Activated CD8-positive, alpha-beta memory T cell treated with anti-CD3 and anti-CD28 coated beads for 36 hours (primary cell): ENCODE results near the gene SARS1. TPM values are rescaled to one million over a fixed set of nuclear protein-coding genes. Genes with fewer than 3 reads are reported as not detected.

ENCODE experiments used
- CTCF ChIA-PET: fragments of 350-600 bp; sonication (Branson Sonifier 250); formaldehyde crosslinking; loops from one replicate; lab custom pipeline; 2021; ENCODE audit warnings: antibody characterized with exemption; lab: Charles Lee
- POLR2A ChIA-PET: fragments of 350-600 bp; sonication (Branson Sonifier 250); formaldehyde crosslinking; loops from one replicate; lab custom pipeline; 2021; ENCODE audit warnings: antibody characterized with exemption; lab: Charles Lee
- total RNA-seq, 2 experiments: library from RNA; stranded (reverse); gene quantifications; one replicate each; pipeline ENCODE4 v1.2.3, GENCODE V29; 2021

SARS1 gene
- total RNA-seq, 2 experiments from 2014 or later, result 213 to 218 TPM

DNA sequence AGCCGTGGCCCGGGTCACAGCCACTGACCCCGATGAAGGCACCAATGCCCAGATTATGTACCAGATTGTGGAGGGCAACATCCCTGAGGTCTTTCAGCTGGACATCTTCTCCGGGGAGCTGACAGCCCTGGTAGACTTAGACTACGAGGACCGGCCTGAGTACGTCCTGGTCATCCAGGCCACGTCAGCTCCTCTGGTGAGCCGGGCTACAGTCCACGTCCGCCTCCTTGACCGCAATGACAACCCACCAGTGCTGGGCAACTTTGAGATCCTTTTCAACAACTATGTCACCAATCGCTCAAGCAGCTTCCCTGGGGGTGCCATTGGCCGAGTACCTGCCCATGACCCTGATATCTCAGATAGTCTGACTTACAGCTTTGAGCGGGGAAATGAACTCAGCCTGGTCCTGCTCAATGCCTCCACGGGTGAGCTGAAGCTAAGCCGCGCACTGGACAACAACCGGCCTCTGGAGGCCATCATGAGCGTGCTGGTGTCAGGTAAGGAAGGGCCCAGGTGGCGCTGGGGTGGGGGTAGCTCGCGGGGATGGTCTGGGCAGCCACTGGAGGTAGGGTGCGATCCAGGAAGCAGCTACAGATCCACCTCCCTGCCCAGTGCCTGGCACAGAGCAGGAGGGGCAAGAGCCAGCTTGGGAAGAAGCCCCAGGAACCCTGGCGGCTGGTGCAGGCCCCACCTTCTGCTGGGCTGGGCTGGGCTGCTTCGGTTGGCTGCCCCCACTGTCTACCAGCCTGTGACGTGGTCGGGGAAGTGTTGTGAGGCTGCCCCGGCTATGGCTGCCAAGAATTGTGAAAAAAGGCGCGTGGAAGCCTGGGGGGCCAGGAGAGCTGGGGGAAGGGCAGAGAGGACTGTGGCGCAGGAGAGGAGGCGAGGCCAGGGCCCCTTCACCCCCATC lies 39.4 kb downstream of the SARS1 start:
- POLR2A ChIA-PET, result no interaction called here

DNA sequence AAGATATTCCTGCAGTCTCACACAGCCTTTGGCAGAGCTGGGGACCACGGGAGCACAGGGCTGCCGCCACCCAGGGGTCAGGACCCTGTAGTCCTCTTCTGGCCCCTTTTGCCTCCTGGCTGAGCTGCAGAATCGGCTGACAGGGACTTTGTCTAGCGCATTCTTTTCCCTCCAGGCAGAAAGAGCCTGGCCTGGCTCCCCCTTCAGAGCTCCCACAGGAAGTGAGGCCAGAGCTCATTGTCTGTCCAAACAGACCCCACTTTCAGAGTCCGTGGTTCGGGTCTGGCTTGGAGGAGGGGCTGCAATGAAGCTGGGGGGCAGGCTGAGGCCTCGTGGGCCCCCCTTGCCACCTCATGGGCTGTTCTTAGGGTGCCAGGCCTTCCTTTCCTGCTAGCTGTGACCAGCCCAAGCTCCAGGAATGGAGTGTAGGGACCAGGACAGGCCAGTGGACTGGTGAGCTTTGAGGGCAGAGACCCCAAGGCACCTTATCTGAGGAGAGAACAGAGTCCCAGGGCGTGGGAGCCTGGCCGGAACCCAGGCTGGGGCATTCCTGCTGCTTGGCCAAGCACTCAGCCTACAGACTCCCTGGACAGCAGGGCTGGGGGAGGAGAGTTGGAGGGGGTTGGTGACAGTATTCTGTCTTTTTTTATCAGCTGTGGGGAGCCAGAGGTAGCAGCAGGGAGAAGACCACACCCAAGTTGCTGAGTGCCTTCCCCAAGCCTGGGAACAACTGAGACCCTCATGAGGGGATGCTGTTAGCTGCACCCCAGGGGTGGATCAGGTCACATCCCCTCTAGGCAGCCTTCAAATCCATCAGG lies 40.3 kb downstream of the SARS1 start:
- POLR2A ChIA-PET, result interaction anchor here (0.6 kb wide), 1 partner anchor 36 kb away, joined by 8 read pairs; no protein-coding TSS in a partner anchor
- CTCF ChIA-PET, result interaction anchor here (1.2 to 1.5 kb wide), 3 partner anchors 23 to 146 kb away, joined by 3 to 7 read pairs (median 6); no protein-coding TSS in a partner anchor

More for the DNA sequence above, 39.4 kb downstream of the SARS1 start:
- CTCF ChIA-PET, result interaction anchor here (1.2 to 1.5 kb wide), 4 partner anchors 24 to 147 kb away, joined by 3 to 7 read pairs (median 4); no protein-coding TSS in a partner anchor

- POLR2A ChIA-PET, result no interaction called here
- CTCF ChIA-PET, result interaction anchor here (1.2 to 1.4 kb wide), 2 partner anchors 29 to 146 kb away, joined by 3 to 7 read pairs; no protein-coding TSS in a partner anchor
Measured at GRCh38 chr1:109254621-109255096, 40.9 kb downstream of the SARS1 start.

DNA sequence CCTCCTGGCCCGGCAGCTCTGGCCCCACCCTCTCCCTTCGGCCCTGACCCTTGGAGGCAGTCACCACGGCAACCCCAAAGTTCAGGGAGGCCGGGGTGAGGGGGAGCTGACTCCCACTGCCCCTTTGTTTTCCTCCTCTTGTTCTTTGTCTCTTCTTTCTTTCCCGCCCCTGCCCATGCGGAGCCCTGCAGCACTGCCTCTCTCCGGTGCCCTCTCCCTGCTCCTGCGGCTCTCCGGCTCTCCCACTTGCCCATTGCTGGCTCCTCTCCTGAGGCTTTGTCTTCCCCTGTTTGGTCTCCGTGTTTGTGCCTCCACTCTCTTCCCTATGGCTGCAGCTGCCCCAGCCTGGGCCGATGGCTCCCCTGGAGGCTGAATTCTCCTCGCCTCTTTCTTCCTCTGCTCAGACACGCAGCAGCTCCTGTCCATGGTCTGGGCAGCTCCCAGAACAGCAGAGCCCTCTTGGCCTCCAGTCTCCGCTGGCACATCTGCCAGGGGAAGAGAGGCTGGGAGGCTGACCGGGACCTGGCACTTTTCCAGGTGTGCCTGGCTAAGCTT lies 41.5 kb downstream of the SARS1 start:
- POLR2A ChIA-PET, result no interaction called here
- CTCF ChIA-PET, result no interaction called here

DNA sequence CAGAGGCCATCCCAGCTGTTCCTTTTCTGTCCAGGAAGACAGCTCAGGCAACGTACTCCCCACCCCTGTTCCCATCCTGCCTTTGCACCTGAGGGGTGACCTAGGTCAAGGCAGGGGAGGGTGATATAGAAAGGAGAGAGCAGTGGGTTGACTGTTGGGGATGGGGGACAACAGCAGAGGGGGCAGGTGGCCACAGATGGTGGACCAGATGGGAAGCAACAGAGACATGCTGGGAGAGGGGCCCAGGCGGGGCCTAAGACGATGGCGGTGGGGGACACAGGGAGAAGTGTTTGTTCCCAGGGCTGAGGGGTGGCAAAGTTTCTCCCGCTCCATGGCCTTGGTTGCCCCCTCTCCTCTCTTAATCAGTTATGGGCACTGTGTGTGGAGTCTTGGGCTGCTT lies 42.0 kb downstream of the SARS1 start:
- ChIA-PET CTCF (no interaction called here), POLR2A (no interaction called here)

DNA sequence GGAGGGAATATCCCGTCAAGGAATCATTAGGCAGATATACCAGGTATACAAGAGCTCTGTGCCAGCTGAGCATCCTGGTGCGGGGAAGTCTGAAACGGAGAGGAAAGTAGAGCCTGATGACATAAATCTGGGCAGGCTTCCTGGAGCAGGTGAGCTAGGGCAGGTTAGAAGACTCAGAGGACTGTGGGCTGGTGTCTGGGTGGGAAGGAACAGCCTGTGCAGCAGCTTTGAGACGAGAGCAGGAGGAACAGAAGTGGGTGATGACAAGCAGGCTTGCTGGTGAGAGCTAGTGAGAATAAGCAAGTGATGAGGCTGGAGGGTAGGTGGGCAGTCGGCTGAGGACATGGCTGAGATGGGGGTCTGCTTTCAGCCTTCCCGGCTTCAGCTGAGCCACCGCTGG lies 42.4 kb downstream of the SARS1 start:
- POLR2A ChIA-PET, result no interaction called here

GRCh38 chr1:109256971-109257681 lies 43.4 kb downstream of the SARS1 start:
- POLR2A ChIA-PET, result interaction anchor here (0.8 kb wide), 1 partner anchor 10 kb away, joined by 3 read pairs; no protein-coding TSS in a partner anchor
- CTCF ChIA-PET, result interaction anchor here (0.9 kb wide), 1 partner anchor 275 kb away, joined by 5 read pairs; no protein-coding TSS in a partner anchor

More for the DNA sequence above, 42.4 kb downstream of the SARS1 start:
- CTCF ChIA-PET, result no interaction called here

- ChIA-PET POLR2A (interaction anchor here (0.8 kb wide), 1 partner anchor 11 kb away, joined by 3 read pairs; no protein-coding TSS in a partner anchor), CTCF (interaction anchor here (0.9 kb wide), 1 partner anchor 274 kb away, joined by 5 read pairs; no protein-coding TSS in a partner anchor)
Measured at GRCh38 chr1:109257682-109258421, 44.1 kb downstream of the SARS1 start.

GRCh38 chr1:109258481-109259466 lies 45.1 kb downstream of the SARS1 start:
- CTCF ChIA-PET, result no interaction called here

GRCh38 chr1:109259674-109260557 lies 46.2 kb downstream of the SARS1 start:
- CTCF ChIA-PET, result no interaction called here

More at GRCh38 chr1:109258481-109259466, 45.1 kb downstream of the SARS1 start:
- POLR2A ChIA-PET, result no interaction called here

GRCh38 chr1:109261006-109261405 lies 47.3 kb downstream of the SARS1 start:
- ChIA-PET POLR2A (no interaction called here), CTCF (no interaction called here)

More at GRCh38 chr1:109259674-109260557, 46.2 kb downstream of the SARS1 start:
- POLR2A ChIA-PET, result no interaction called here

DNA sequence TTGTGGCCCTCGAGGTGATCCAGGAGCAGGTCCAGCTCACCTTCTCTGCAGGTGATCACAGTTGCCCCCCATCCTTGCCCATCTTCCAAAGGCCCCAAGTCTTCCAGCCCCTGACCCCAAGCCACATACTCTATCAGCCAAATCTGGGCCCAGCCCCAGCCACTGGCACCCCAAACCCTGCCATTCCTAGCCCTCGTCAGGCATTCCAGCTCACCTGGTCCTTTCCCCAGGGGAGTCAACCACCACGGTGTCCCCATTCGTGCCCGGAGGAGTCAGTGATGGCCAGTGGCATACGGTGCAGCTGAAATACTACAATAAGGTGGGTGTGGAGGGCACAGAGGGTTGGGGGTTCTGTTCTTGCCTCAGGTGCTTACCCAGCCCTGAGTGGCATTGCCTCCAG lies 47.9 kb downstream of the SARS1 start:
- ChIA-PET CTCF (interaction anchor here (1.6 kb wide), 1 partner anchor 271 kb away, joined by 5 read pairs; no protein-coding TSS in a partner anchor), POLR2A (no interaction called here)

DNA sequence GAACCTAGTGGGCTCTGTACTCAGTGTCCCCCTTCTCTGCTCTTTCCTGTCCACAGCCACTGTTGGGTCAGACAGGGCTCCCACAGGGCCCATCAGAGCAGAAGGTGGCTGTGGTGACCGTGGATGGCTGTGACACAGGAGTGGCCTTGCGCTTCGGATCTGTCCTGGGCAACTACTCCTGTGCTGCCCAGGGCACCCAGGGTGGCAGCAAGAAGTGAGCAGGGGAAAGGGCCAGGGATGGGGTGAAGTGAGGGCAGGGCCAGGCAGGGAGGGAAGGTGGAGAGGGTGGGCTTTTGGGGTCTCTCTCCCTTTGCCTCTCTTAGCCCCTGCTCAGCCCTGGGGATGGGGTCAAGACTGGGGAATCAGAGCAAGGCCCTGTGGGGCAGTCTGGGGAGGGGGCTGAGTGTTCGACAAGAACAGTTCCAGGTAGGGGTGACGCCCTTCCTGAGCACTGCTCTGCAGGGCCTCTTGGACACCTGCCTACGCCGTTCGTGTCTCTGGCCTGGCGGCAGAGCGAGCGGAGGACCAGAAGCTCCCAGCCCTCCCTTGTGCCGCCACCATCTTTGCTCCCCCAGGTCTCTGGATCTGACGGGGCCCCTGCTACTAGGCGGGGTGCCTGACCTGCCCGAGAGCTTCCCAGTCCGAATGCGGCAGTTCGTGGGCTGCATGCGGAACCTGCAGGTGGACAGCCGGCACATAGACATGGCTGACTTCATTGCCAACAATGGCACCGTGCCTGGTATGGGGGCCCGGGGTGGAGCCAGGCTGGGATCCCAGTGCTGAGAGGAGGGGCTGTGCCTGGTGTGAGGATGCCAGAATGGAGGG lies 48.7 kb downstream of the SARS1 start:
- CTCF ChIA-PET, result interaction anchor here (1.6 to 6.4 kb wide), 2 partner anchors 16 to 270 kb away, joined by 5 to 24 read pairs; no protein-coding TSS in a partner anchor
- POLR2A ChIA-PET, result interaction anchor here (0.6 kb wide), 1 partner anchor 18 kb away, joined by 3 read pairs; no protein-coding TSS in a partner anchor

- CTCF ChIA-PET, result interaction anchor here (1.6 to 6.4 kb wide), 3 partner anchors 15 to 269 kb away, joined by 5 to 24 read pairs (median 14); no protein-coding TSS in a partner anchor
- POLR2A ChIA-PET, result no interaction called here
Measured at GRCh38 chr1:109263234-109263596, 49.5 kb downstream of the SARS1 start.
